Neuronal stem cell (in vitro differentiated cells): ENCODE data around the gene PRKAR2A.
"Not testable (repeated sequence)": the region's sequence is repeated elsewhere in the genome, so short reads cannot be mapped to it uniquely, and the experiment has no call there.

Source experiments
- DNase-seq: peaks from one replicate; pipeline ENCODE4 v3.0.0-alpha.2; 2013; ENCODE audit warnings: low spot score
- H2AFZ ChIP-seq: one replicate; pipeline ENCODE4 v1.6.1; 2013; ENCODE audit warnings: mild to moderate bottlenecking, low read length, inconsistent platforms
- H2AK5ac ChIP-seq: 2 replicates; pipeline ENCODE4 v1.6.1; 2013; ENCODE audit warnings: low read depth, mild to moderate bottlenecking, inconsistent platforms, low read length, moderate library complexity, mixed read lengths
- H2BK120ac ChIP-seq: 2 replicates; pipeline ENCODE4 v1.6.1; 2013; ENCODE audit warnings: low read depth, mild to moderate bottlenecking, inconsistent platforms, low read length, moderate library complexity, mixed read lengths
- H2BK12ac ChIP-seq: one replicate; pipeline ENCODE4 v1.6.1; 2013; ENCODE audit warnings: low read length, inconsistent platforms
- H2BK15ac ChIP-seq: 2 replicates; pipeline ENCODE4 v1.6.1; 2013; ENCODE audit warnings: mild to moderate bottlenecking, low read length, inconsistent platforms, mixed read lengths
- H2BK5ac ChIP-seq: one replicate; pipeline ENCODE4 v1.6.1; 2013; ENCODE audit warnings: inconsistent platforms, mild to moderate bottlenecking, low read length, moderate library complexity
- H3K14ac ChIP-seq: one replicate; pipeline ENCODE4 v1.6.1; 2013; ENCODE audit warnings: low read length, inconsistent platforms
- H3K18ac ChIP-seq: 2 replicates; pipeline ENCODE4 v1.6.1; 2013; ENCODE audit warnings: low read length, inconsistent platforms
- H3K23ac ChIP-seq: 2 replicates; pipeline ENCODE4 v1.6.1; 2013; ENCODE audit warnings: low read depth, mild to moderate bottlenecking, mixed read lengths, low read length, inconsistent platforms; ENCODE audit not compliant: poor library complexity
- H3K27ac ChIP-seq: replicated peaks from 3 replicates; pipeline ENCODE4 v1.5.1; 2013; ENCODE audit warnings: low read length, inconsistent platforms
- H3K27me3 ChIP-seq, 3 experiments: 2 replicates each; pipeline ENCODE4 v1.6.1; 2013; ENCODE audit warnings: low read length in 3 of 3, mild to moderate bottlenecking in 2 of 3, inconsistent platforms in 1 of 3, low read depth in 1 of 3, mixed read lengths in 1 of 3, moderate library complexity in 1 of 3; ENCODE audit not compliant: control insufficient read depth in 3 of 3, insufficient read depth in 3 of 3
- H3K36me3 ChIP-seq, 2 donors: replicated peaks in 1 of 2; 2 replicates each; pipeline ENCODE4 v1.6.1; 2013; ENCODE audit warnings: low read length in 2 of 2; ENCODE audit not compliant: control insufficient read depth in 2 of 2, insufficient read depth in 2 of 2
- H3K4ac ChIP-seq: 2 replicates; pipeline ENCODE4 v1.6.1; 2013; ENCODE audit warnings: inconsistent platforms, mild to moderate bottlenecking, low read length, moderate library complexity
- H3K4me1 ChIP-seq, 2 donors: 1 replicate in 1 of 2; 2 replicates in 1 of 2; pipeline ENCODE4 v1.6.1; 2013; ENCODE audit warnings: low read length in 2 of 2, low read depth in 1 of 2; ENCODE audit not compliant: control insufficient read depth in 2 of 2, insufficient read depth in 1 of 2
- H3K4me2 ChIP-seq: one replicate; pipeline ENCODE4 v1.6.1; 2013; ENCODE audit warnings: mild to moderate bottlenecking, low read length, inconsistent platforms; ENCODE audit not compliant: insufficient read depth, poor library complexity, severe bottlenecking
- H3K4me3 ChIP-seq, 2 donors: 2 replicates each; pipeline ENCODE4 v1.5.1; 2013; ENCODE audit warnings: low read length in 2 of 2, mild to moderate bottlenecking in 2 of 2, inconsistent platforms in 1 of 2, moderate library complexity in 1 of 2
- H3K79me1 ChIP-seq: one replicate; pipeline ENCODE4 v1.6.1; 2013; ENCODE audit warnings: low read depth, mild to moderate bottlenecking, inconsistent platforms, low read length, moderate library complexity
- H3K9ac ChIP-seq: one replicate; pipeline ENCODE4 v1.6.1; 2013; ENCODE audit warnings: mild to moderate bottlenecking, low read depth, low read length, inconsistent platforms; ENCODE audit not compliant: poor library complexity
- H3K9me3 ChIP-seq, 2 donors: replicated peaks in 1 of 2; 2 replicates each; pipeline versions ENCODE3 to v1.6.1; 2013; ENCODE audit warnings: low read length in 2 of 2, mild to moderate bottlenecking in 2 of 2, inconsistent platforms in 1 of 2, low read depth in 1 of 2, mixed read lengths in 1 of 2, moderate library complexity in 1 of 2; ENCODE audit not compliant: control insufficient read depth in 2 of 2, insufficient read depth in 1 of 2
- H4K8ac ChIP-seq: one replicate; pipeline ENCODE4 v1.6.1; 2013; ENCODE audit warnings: low read depth, mild to moderate bottlenecking, inconsistent platforms, low read length, moderate library complexity
- H4K91ac ChIP-seq: one replicate; pipeline ENCODE4 v1.6.1; 2013; ENCODE audit warnings: low read length, low read depth, mild to moderate bottlenecking, inconsistent platforms; ENCODE audit not compliant: poor library complexity
- WGBS, 2 donors: extraction: QIAGEN DNeasy Blood & Tissue Kit; methylation state at CpG; one replicate each; pipeline ENCODE4 v1.1.7; 2013; ENCODE audit warnings: missing lambda C conversion rate in 2 of 2, mixed read lengths in 1 of 2; ENCODE audit not compliant: insufficient read length in 2 of 2, insufficient replicate concordance in 1 of 2; ENCODE audit errors: extremely low coverage in 2 of 2; 5-methylcytosine and 5-hydroxymethylcytosine counted together

The PRKAR2A gene

GRCh38 chr3:48759531-48759930 lies 88.1 kb downstream of the PRKAR2A start:
- not testable (repeated sequence) for H2BK120ac ChIP-seq, H3K18ac ChIP-seq, H3K4ac ChIP-seq, H4K91ac ChIP-seq, H3K27me3 ChIP-seq, H3K9me3 ChIP-seq, H2BK15ac ChIP-seq, H3K23ac ChIP-seq, H2BK12ac ChIP-seq, H2AFZ ChIP-seq, H3K4me2 ChIP-seq, H2BK5ac ChIP-seq, H3K36me3 ChIP-seq, H3K9ac ChIP-seq, H2AK5ac ChIP-seq, H4K8ac ChIP-seq, DNase-seq, H3K79me1 ChIP-seq, H3K27ac ChIP-seq, H3K4me1 ChIP-seq, H3K14ac ChIP-seq, H3K4me3 ChIP-seq
- no CpG with 5 or more reads among the region's 6 CpGs for WGBS, 2 donors

GRCh38 chr3:48759071-48759470 lies 88.6 kb downstream of the PRKAR2A start:
- Histone ChIP-seq H3K4ac (no peak overlapping the region), H2AK5ac (no peak overlapping the region), H3K9ac (no peak overlapping the region), H3K9me3 (no peaks in the 10 kb centered on the region), H3K79me1 (no peaks in the 10 kb centered on the region), H3K27me3 (no peaks in the 10 kb centered on the region), H2BK5ac (no peak overlapping the region), H3K23ac (no peak overlapping the region), H2BK12ac (no peak overlapping the region), H3K4me2 (no peak overlapping the region), H3K27ac (no peak overlapping the region), H4K91ac (no peak overlapping the region), H3K4me3 (no peak overlapping the region), H3K4me1 (peaks cover 4 to 7% of the 10 kb centered on the region in 2 donors), H2BK15ac (no peak overlapping the region), H2BK120ac (no peak overlapping the region), H2AFZ (no peak overlapping the region), H3K36me3 (peaks cover 1 to 3% of the 10 kb centered on the region in 2 donors), H3K14ac (no peak overlapping the region), H3K18ac (no peak overlapping the region), H4K8ac (no peak overlapping the region)
- no CpG with 5 or more reads among the region's 4 CpGs for WGBS, 2 donors
- DNase-seq: no peak

GRCh38 chr3:48756640-48757039 lies 91.0 kb downstream of the PRKAR2A start:
- WGBS, 2 donors: no CpG with 5 or more reads among the region's 5 CpGs
- H4K91ac ChIP-seq: no peak overlapping the region
- H3K4ac ChIP-seq: no peak overlapping the region
- peaks cover 4 to 7% of the 10 kb centered on the region in 2 donors for H3K4me1 ChIP-seq
- H3K4me3 ChIP-seq: no peak overlapping the region
- H3K18ac ChIP-seq: no peak overlapping the region
- no peak overlapping the region for H3K9ac ChIP-seq
- no peaks in the 10 kb centered on the region for H3K27me3 ChIP-seq
- H3K14ac ChIP-seq: no peak overlapping the region
- H2BK5ac ChIP-seq: no peak overlapping the region
- peaks cover 3% of the 10 kb centered on the region in 2 donors for H3K36me3 ChIP-seq
- H2BK12ac ChIP-seq: no peak overlapping the region
- no peak overlapping the region for H2BK120ac ChIP-seq
- no peak overlapping the region for H4K8ac ChIP-seq
- H3K79me1 ChIP-seq: no peaks in the 10 kb centered on the region
- no peak overlapping the region for H3K23ac ChIP-seq
- H2BK15ac ChIP-seq: no peak overlapping the region
- no peak for DNase-seq
- H2AK5ac ChIP-seq: no peak overlapping the region
- no peaks in the 10 kb centered on the region for H3K9me3 ChIP-seq
- H2AFZ ChIP-seq: no peak overlapping the region
- no peak overlapping the region for H3K4me2 ChIP-seq
- H3K27ac ChIP-seq: no peak overlapping the region

GRCh38 chr3:48750856-48751255 lies 96.8 kb downstream of the PRKAR2A start:
- H2AK5ac ChIP-seq: no peak overlapping the region
- H2BK12ac ChIP-seq: no peak overlapping the region
- H3K4me2 ChIP-seq: no peak overlapping the region
- no peak overlapping the region for H4K8ac ChIP-seq
- H3K9me3 ChIP-seq: no peaks in the 10 kb centered on the region
- no peak overlapping the region for H3K4me3 ChIP-seq
- no peaks in the 10 kb centered on the region for H3K79me1 ChIP-seq
- no peak overlapping the region for H2BK5ac ChIP-seq
- H3K27ac ChIP-seq: no peak overlapping the region
- no peak overlapping the region for H2BK15ac ChIP-seq
- H4K91ac ChIP-seq: no peak overlapping the region
- no peak for DNase-seq
- H2AFZ ChIP-seq: no peak overlapping the region
- no peak overlapping the region for H3K14ac ChIP-seq
- no peaks in the 10 kb centered on the region for H3K27me3 ChIP-seq
- no peak overlapping the region for H3K9ac ChIP-seq
- H3K4ac ChIP-seq: no peak overlapping the region
- H3K23ac ChIP-seq: no peak overlapping the region
- peaks cover 0 to 3% of the 10 kb centered on the region in 2 donors for H3K4me1 ChIP-seq
- H3K18ac ChIP-seq: no peak overlapping the region
- H3K36me3 ChIP-seq: peaks cover 2 to 14% of the 10 kb centered on the region in 2 donors
- WGBS, 2 donors: no CpG with 5 or more reads among the region's 1 CpG
- no peak overlapping the region for H2BK120ac ChIP-seq
